ENCODE measurements around the gene BST1.

GRCh38 chr4:15653420-15653819 is 49.4 kb upstream of the BST1 start:
- TF ChIP-seq ZFX (IDR thresholded peaks at IDR 0.05) (no peak), CTCF (conservative IDR thresholded peaks at IDR 0.05) (no peak)

Data from C4-2B (cell line).